Astrocyte (in vitro differentiated cells and primary cell): ENCODE results near the gene ZNF277. TPM values are rescaled to one million over a fixed set of nuclear protein-coding genes. Genes with fewer than 3 reads are reported as not detected.

Source experiments
- DNase-seq: peaks from one replicate; pipeline ENCODE4 v3.0.0-alpha.2; 2010; ENCODE audit warnings: low read depth
- FAIRE-seq: peaks from 2 replicates; lab custom pipeline; 2011; peaks lifted over from hg19 to GRCh38; lab: Jason Lieb, UNC
- H2AFZ ChIP-seq: 2 replicates; pipeline ENCODE4 v1.6.0; 2012; ENCODE audit warnings: low read depth, low read length, inconsistent platforms
- H3K27ac ChIP-seq: 2 replicates; pipeline ENCODE4 v1.5.1; 2011; ENCODE audit warnings: low read depth, low read length, inconsistent platforms
- H3K27me3 ChIP-seq: 2 replicates; pipeline ENCODE4 v1.6.0; 2011; ENCODE audit warnings: low read length, inconsistent platforms; ENCODE audit not compliant: insufficient read depth
- H3K36me3 ChIP-seq: 2 replicates; pipeline ENCODE4 v1.5.1; 2011; ENCODE audit warnings: low read length, inconsistent platforms; ENCODE audit not compliant: insufficient read depth
- H3K4me1 ChIP-seq: 2 replicates; pipeline ENCODE4 v1.5.1; 2011; ENCODE audit warnings: low read length, inconsistent platforms; ENCODE audit not compliant: insufficient read depth
- H3K4me2 ChIP-seq: 2 replicates; pipeline ENCODE4 v1.6.0; 2012; ENCODE audit warnings: low read length, inconsistent platforms
- H3K4me3 ChIP-seq: 2 replicates; pipeline ENCODE4 v1.5.1; 2011; ENCODE audit warnings: low read depth, mild to moderate bottlenecking, low read length, inconsistent platforms; ENCODE audit not compliant: insufficient read depth
- H3K79me2 ChIP-seq: 2 replicates; pipeline ENCODE4 v1.6.0; 2012; ENCODE audit warnings: mild to moderate bottlenecking, low read length, inconsistent platforms; ENCODE audit not compliant: insufficient read depth
- H3K9ac ChIP-seq: 2 replicates; pipeline ENCODE4 v1.6.0; 2012; ENCODE audit warnings: mild to moderate bottlenecking, low read length, inconsistent platforms
- H3K9me3 ChIP-seq: 2 replicates; pipeline ENCODE4 v1.5.1; 2012; ENCODE audit warnings: low read depth, mild to moderate bottlenecking, low read length, inconsistent platforms; ENCODE audit not compliant: insufficient read depth
- H4K20me1 ChIP-seq: 2 replicates; pipeline ENCODE4 v1.6.0; 2012; ENCODE audit warnings: low read length, inconsistent platforms; ENCODE audit not compliant: insufficient read depth
- H3K27ac Mint-ChIP-seq: one replicate; pipeline ENCODE4 v1.8.0; 2021; ENCODE audit warnings: mild to moderate bottlenecking, mixed read lengths; ENCODE audit not compliant: unreplicated experiment
- H3K27me3 Mint-ChIP-seq: one replicate; pipeline ENCODE4 v1.8.0; 2021; ENCODE audit warnings: low read depth, mixed read lengths; ENCODE audit not compliant: unreplicated experiment
- H3K36me3 Mint-ChIP-seq: one replicate; pipeline ENCODE4 v1.8.0; 2021; ENCODE audit warnings: low read depth, mixed read lengths; ENCODE audit not compliant: unreplicated experiment
- H3K4me1 Mint-ChIP-seq: one replicate; pipeline ENCODE4 v1.8.0; 2021; ENCODE audit warnings: low read depth, mixed read lengths; ENCODE audit not compliant: unreplicated experiment
- H3K4me3 Mint-ChIP-seq: one replicate; pipeline ENCODE4 v1.8.0; 2021; ENCODE audit warnings: mild to moderate bottlenecking, moderate library complexity, mixed read lengths; ENCODE audit not compliant: unreplicated experiment
- H3K9me3 Mint-ChIP-seq: one replicate; pipeline ENCODE4 v1.8.0; 2021; ENCODE audit warnings: mild to moderate bottlenecking, mixed read lengths; ENCODE audit not compliant: unreplicated experiment
- CTCF ChIP-seq: IDR thresholded peaks from 2 replicates; pipeline ENCODE4 v1.5.1; 2011; ENCODE audit warnings: low read depth, mild to moderate bottlenecking, inconsistent platforms, low read length, moderate library complexity; ENCODE audit not compliant: insufficient read depth
- EZH2 ChIP-seq: IDR thresholded peaks from 2 replicates; pipeline ENCODE4 v1.6.1; 2012; ENCODE audit warnings: mild to moderate bottlenecking, low read length, inconsistent platforms; ENCODE audit not compliant: insufficient read depth
- total RNA-seq: library from RNA; stranded (reverse); gene quantifications from 2 replicates; pipeline ENCODE4 v1.2.1, GENCODE V29; 2021

ZNF277 gene
- total RNA-seq, 1 donor from 2014 or later = 23.0 TPM

DNA sequence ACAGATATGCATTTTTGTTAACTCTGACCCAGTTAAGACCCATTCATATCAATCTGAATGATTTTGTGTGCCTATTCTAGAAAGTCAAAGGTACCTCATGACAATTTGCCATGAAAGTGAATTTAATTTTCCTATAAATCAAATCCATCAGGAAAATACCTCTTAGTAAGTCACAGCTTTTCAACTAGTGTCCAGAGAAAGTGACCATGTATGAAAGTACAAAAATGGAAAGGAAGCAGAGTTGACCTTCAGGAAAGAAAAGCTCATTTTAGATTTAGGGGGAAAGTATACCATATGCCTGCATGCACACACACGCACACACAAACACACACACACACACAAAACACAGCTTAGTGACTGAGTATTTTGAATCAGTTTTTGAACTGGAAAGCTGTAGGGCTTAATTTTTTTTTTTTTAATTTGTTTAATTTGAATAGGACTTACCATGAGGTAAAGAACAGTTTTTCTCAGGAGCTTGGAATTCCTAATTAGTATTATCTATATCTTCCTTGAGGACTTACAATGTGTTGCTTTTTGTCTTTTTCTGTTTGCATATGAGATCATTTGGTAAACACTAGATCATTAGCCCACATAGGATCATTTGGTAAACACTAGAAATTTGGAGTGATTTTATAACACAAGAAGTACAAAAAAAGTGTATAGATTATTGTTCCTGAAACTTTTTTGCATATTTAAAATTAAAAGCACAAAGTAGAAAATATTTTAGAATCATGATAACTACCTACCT is 61.6 kb downstream of the ZNF277 start:
- Histone ChIP-seq H3K4me1 (no peaks in the 10 kb centered on the region), H3K4me3 (no peak overlapping the region), H3K36me3 (no peaks in the 10 kb centered on the region), H3K79me2 (peaks cover 2% of the 10 kb centered on the region), H4K20me1 (peaks cover 9% of the 10 kb centered on the region), H3K27ac (no peak overlapping the region), H3K9me3 (no peaks in the 10 kb centered on the region), H3K4me2 (no peak overlapping the region), H3K27me3 (no peaks in the 10 kb centered on the region), H3K9ac (no peak overlapping the region), H2AFZ (no peak overlapping the region)
- no peak for FAIRE-seq
- DNase-seq = no peak
- H3K36me3 Mint-ChIP-seq = no peaks in the 10 kb centered on the region
- no peak for TF ChIP-seq EZH2
- no peak for TF ChIP-seq CTCF
- H3K4me1 Mint-ChIP-seq = peaks cover 10% of the 10 kb centered on the region
- no peak overlapping the region for H3K4me3 Mint-ChIP-seq
- H3K27me3 Mint-ChIP-seq = no peaks in the 10 kb centered on the region
- H3K27ac Mint-ChIP-seq = no peak overlapping the region
- no peaks in the 10 kb centered on the region for H3K9me3 Mint-ChIP-seq

- Mint-ChIP-seq H3K4me3 (no peak overlapping the region), H3K4me1 (peaks cover 13% of the 10 kb centered on the region), H3K36me3 (no peaks in the 10 kb centered on the region), H3K27ac (no peak overlapping the region), H3K27me3 (no peaks in the 10 kb centered on the region), H3K9me3 (no peaks in the 10 kb centered on the region)
- H3K27ac ChIP-seq = no peak overlapping the region
- TF ChIP-seq CTCF (no peak), EZH2 (no peak)
- peaks cover 2% of the 10 kb centered on the region for H3K79me2 ChIP-seq
- H3K4me3 ChIP-seq = no peak overlapping the region
- H3K27me3 ChIP-seq = no peaks in the 10 kb centered on the region
- H3K9me3 ChIP-seq = no peaks in the 10 kb centered on the region
- FAIRE-seq (no peak), DNase-seq (no peak)
- H3K9ac ChIP-seq = no peak overlapping the region
- H3K4me1 ChIP-seq = no peaks in the 10 kb centered on the region
- H2AFZ ChIP-seq = no peak overlapping the region
- peaks cover 5% of the 10 kb centered on the region for H4K20me1 ChIP-seq
- H3K4me2 ChIP-seq = no peak overlapping the region
- H3K36me3 ChIP-seq = no peaks in the 10 kb centered on the region
These were observed 64.7 kb downstream of the ZNF277 start for GRCh38 chr7:112271162-112271561.

- no peaks in the 10 kb centered on the region for H3K9me3 Mint-ChIP-seq
- no peak for FAIRE-seq
- H3K4me3 Mint-ChIP-seq = no peak overlapping the region
- Histone ChIP-seq H3K4me3 (no peak overlapping the region), H3K9ac (no peak overlapping the region), H4K20me1 (peaks cover under 1% of the 10 kb centered on the region), H3K4me2 (no peak overlapping the region), H3K4me1 (no peaks in the 10 kb centered on the region), H3K27ac (no peak overlapping the region), H3K36me3 (no peaks in the 10 kb centered on the region), H3K79me2 (peaks cover 2% of the 10 kb centered on the region), H3K27me3 (no peaks in the 10 kb centered on the region), H3K9me3 (no peaks in the 10 kb centered on the region), H2AFZ (no peak overlapping the region)
- TF ChIP-seq EZH2 (no peak), CTCF (no peak)
- no peaks in the 10 kb centered on the region for H3K36me3 Mint-ChIP-seq
- H3K4me1 Mint-ChIP-seq = peaks cover 3% of the 10 kb centered on the region
- no peak for DNase-seq
- no peaks in the 10 kb centered on the region for H3K27me3 Mint-ChIP-seq
- no peak overlapping the region for H3K27ac Mint-ChIP-seq
These were observed 66.5 kb downstream of the ZNF277 start for GRCh38 chr7:112272921-112273561.
